Activated CD8-positive, alpha-beta memory T cell treated with anti-CD3 and anti-CD28 coated beads, Interleukin-2, amount 50 U/mL, for 24 hours (primary cell): ENCODE data around the gene WAC.
"Not testable (repeated sequence)": the region's sequence is repeated elsewhere in the genome, so short reads cannot be mapped to it uniquely, and the experiment has no call there.

ENCODE experiments used
- DNase-seq: peaks from one replicate; pipeline ENCODE4 v3.0.0-alpha.2; 2020; ENCODE audit errors: extremely low read depth

The WAC gene

GRCh38 chr10:28612877-28613276 lies 80.0 kb downstream of the WAC start:
- no peak for DNase-seq

- DNase-seq: no peak
These were observed 83.6 kb downstream of the WAC start for GRCh38 chr10:28616514-28616913.

- no peak for DNase-seq
These were observed 86.5 kb downstream of the WAC start for GRCh38 chr10:28619455-28619854.

GRCh38 chr10:28620251-28620650 lies 87.3 kb downstream of the WAC start:
- DNase-seq: no peak

GRCh38 chr10:28623483-28623882 lies 90.6 kb downstream of the WAC start:
- DNase-seq: no peak

- no peak for DNase-seq
These were observed 91.4 kb downstream of the WAC start for GRCh38 chr10:28624351-28624750.

GRCh38 chr10:28627102-28627501 lies 94.2 kb downstream of the WAC start:
- DNase-seq: no peak

GRCh38 chr10:28628184-28628893 lies 95.4 kb downstream of the WAC start:
- DNase-seq: peak; percentile 17

- DNase-seq: no peak
These were observed 99.1 kb downstream of the WAC start for GRCh38 chr10:28631896-28632583.

- DNase-seq: no peak
These were observed 99.6 kb downstream of the WAC start for GRCh38 chr10:28632584-28632945.

- DNase-seq: no peak
These were observed 100.8 kb downstream of the WAC start for GRCh38 chr10:28633750-28634149.

GRCh38 chr10:28637346-28637745 lies 104.4 kb downstream of the WAC start:
- no peak for DNase-seq

GRCh38 chr10:28638392-28638791 lies 105.5 kb downstream of the WAC start:
- DNase-seq: no peak

GRCh38 chr10:28640551-28640950 lies 107.6 kb downstream of the WAC start:
- no peak for DNase-seq

- DNase-seq: no peak
These were observed 111.7 kb downstream of the WAC start for GRCh38 chr10:28644647-28645046.

- DNase-seq: no peak
These were observed 119.2 kb downstream of the WAC start for GRCh38 chr10:28652106-28652505.

- DNase-seq: no peak
These were observed 119.8 kb downstream of the WAC start for GRCh38 chr10:28652703-28653102.

GRCh38 chr10:28658824-28659223 lies 125.9 kb downstream of the WAC start:
- not testable (repeated sequence) for DNase-seq

- DNase-seq: no peak
These were observed 128.1 kb downstream of the WAC start for GRCh38 chr10:28661035-28661434.

- peak; percentile 33 for DNase-seq
These were observed 130.9 kb downstream of the WAC start for GRCh38 chr10:28663576-28664368.

- no peak for DNase-seq
These were observed 131.4 kb downstream of the WAC start for GRCh38 chr10:28664369-28664740.

GRCh38 chr10:28666751-28667467 lies 134.0 kb downstream of the WAC start:
- no peak for DNase-seq
